GM12864 (cell line): ENCODE results near the gene CLDND2.

Experiments used
- DNase-seq: peaks from one replicate; pipeline ENCODE4 v3.0.0-alpha.2; 2011; ENCODE audit warnings: low read depth
- H3K4me3 ChIP-seq: 2 replicates; pipeline ENCODE4 v1.5.1; 2011; ENCODE audit warnings: mild to moderate bottlenecking, low read depth, low read length, control low read depth
- TF ChIP-seq, protein P1 (sequence below): IDR thresholded peaks from 2 replicates; pipeline ENCODE4 v1.5.1; 2011; ENCODE audit warnings: low read depth, mild to moderate bottlenecking, moderate library complexity, low read length, control low read depth, inconsistent platforms; ENCODE audit errors: missing control alignments

Gene CLDND2

DNA sequence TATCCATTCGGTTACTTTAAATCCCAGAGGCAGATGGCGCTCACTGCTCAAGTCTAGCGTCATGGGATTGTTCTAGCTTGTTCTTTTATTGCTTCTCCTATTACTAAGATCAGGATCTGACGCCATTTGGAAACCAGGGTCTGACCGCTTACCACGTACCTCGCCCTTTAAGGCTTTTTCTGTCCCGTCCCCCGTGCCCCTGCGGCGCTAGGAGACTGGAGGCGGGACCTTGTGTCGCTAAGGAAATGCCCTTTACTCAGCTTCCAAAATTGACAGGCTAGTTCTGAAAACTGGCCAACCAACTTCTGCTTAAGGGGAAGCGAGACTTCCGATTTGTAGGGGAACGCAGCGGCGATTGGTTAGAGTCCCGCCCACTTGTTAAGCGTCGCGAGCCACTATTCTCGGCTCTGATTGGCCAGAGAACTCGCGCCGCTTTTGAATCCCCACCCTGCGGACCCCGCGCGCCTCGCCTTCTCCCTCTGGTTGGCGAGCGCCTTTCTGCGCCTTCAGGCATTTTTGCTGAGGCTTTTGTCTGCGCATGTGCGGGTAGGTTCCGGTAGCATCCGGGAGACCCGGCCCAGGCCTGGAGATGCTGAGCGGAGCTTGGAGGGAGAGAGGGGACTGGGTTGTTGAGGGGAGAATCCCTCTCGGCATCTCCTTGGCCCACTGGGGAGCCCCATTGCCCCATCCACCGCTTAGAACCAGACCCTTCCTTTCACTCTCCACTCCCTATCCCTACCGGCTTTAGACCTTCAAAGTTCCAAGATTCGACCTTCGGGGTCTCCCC lies 25.4 kb upstream of the CLDND2 start:
- peak overlapping the region; percentile 81 for H3K4me3 ChIP-seq
- peak; percentile 100 for DNase-seq
- TF ChIP-seq, protein P1, sequence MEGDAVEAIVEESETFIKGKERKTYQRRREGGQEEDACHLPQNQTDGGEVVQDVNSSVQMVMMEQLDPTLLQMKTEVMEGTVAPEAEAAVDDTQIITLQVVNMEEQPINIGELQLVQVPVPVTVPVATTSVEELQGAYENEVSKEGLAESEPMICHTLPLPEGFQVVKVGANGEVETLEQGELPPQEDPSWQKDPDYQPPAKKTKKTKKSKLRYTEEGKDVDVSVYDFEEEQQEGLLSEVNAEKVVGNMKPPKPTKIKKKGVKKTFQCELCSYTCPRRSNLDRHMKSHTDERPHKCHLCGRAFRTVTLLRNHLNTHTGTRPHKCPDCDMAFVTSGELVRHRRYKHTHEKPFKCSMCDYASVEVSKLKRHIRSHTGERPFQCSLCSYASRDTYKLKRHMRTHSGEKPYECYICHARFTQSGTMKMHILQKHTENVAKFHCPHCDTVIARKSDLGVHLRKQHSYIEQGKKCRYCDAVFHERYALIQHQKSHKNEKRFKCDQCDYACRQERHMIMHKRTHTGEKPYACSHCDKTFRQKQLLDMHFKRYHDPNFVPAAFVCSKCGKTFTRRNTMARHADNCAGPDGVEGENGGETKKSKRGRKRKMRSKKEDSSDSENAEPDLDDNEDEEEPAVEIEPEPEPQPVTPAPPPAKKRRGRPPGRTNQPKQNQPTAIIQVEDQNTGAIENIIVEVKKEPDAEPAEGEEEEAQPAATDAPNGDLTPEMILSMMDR = no peak

DNA sequence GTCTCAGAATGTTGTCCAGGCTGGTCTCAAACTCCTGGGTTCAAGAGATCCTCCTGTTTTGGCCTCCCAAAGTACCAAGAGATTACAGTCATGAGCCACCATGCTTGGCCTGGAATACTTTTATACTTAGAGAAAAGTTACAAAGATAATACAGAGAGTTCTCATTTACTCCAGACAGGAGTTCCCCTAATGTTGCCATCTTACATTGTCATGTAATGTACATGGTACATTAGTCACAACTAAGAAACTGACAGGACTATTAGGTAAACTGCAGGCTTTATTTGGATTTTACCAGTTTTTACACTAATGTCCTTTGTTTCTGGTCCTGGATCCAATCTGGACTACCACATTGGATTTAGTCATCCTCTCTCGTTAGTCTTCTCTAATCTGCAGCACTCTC lies 23.9 kb upstream of the CLDND2 start:
- H3K4me3 ChIP-seq = no peak overlapping the region
- DNase-seq = no peak
- TF ChIP-seq, protein P1 = no peak

DNA sequence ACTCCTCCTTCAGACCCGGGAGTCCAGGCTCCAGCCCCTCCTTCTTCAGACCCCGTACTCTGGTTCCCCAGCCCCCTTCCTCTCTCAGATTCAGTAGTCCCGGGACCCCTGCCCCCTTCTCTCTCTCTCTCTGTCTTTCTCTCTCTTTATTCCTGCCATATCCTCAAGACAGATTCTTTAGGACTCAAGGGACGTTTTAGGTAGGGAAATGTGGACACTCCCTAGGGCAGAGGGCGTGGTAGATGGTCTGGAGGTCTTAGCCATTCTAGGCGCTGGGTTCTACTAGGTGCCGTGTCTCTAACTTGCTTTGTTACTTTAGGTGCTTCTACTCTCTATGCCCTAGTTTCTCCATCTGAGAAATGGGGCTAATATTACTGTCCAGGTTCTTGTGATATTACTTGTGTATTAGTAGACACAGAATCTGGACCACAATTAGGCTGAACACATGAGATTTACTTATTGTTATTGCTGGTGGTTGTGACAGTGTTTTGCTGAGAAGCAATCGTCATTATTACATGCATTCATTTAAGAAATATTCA lies 22.3 kb upstream of the CLDND2 start:
- DNase-seq = no peak
- no peak overlapping the region for H3K4me3 ChIP-seq
- TF ChIP-seq, protein P1 = no peak

DNA sequence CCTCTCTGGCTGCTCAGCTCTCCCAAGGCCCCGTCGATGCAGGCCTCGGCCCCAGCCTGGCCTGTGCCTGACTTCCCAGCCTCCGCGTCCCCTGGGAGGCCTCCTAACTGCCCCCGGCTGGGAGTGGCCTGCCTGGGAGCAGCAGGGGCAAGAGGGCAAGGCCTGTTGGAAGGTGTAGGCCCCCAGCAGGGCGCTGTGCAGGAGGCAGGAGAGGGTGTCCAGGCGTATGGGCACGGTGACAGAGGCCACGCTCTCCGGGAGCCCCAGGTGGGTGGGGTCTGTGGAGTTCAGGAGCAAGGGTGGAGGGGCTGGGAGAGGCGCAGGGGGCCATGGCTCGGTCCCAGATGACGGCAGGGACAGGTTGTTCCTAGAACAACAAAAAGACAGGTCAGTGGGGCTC lies 20.3 kb upstream of the CLDND2 start:
- no peak for DNase-seq
- no peak overlapping the region for H3K4me3 ChIP-seq
- TF ChIP-seq, protein P1 = no peak

DNA sequence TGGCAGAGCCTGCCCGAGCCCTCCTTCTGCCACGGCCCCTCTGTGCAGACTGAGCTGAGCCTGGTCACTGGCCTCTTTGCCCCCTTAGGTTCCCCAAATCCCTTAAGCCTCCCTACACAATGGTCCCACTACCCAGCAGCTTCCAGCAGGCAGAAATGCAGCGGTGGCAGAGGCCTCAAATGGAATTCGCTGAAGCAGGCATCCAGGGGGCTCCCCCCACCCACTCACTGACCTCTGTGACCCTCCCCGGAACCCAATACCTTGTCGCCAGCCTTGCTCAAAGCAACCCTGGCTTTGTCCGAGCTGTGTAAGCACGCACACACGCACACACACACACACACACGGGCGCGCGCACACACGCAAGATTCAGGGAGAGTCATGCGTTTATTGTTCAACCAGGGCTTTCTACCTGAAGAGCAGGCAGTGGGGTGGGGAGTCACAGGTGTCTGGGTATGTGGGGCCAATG lies 19.2 kb upstream of the CLDND2 start, which contains the start of gene LIM2:
LIM2 (minus strand) TSS at position 51 of the 466 bp plus-strand sequence. CDS start 531 bp downstream, outside the sequence.
- TF ChIP-seq, protein P1 = no peak
- H3K4me3 ChIP-seq = no peak within 1 kb of the TSS
- DNase-seq = no peak

DNA sequence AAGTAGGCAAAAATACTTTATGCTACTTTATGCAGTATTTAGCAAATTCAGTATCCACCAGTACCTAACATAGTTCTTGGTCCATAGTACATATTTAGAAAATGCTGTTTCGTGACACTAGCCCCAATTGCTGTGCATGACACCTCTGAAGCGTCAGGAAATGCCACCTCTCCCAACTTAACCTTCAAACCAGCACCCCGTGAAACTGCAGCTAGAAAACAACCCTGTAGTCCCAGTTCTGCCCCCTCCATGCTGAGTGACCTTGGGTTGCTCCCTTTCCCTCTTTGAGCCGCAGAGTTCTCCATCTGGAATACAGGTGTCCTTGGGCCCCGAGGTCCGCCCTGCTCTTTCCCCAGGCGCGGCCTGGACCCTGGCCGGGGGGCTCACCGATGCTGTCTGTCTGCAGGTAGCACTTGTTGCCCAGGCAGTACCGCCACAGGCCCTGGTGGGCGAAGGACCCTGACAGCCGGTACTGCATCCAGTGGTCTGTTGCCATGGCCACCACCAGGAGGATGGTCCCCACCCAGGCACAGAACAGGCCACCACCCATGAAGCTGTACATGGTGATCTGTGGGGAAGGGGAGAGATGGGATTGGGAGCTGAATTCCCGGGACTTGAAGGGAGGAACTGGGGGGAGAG lies 18.2 kb upstream of the CLDND2 start:
- TF ChIP-seq, protein P1 = no peak
- no peak overlapping the region for H3K4me3 ChIP-seq
- no peak for DNase-seq
